ENCODE measurements around the gene REXO5.

The REXO5 gene

GRCh38 chr16:20850981-20851380 lies 44.7 kb downstream of the REXO5 start:
- no peak for DNase-seq (ENCODE audit: low read depth)
- no peak for TF ChIP-seq CTCF (IDR thresholded peaks at IDR 0.05; ENCODE audit: control insufficient read depth, insufficient read depth, low read depth, low read length, missing control alignments)
- H3K4me3 ChIP-seq (ENCODE audit: control insufficient read depth, low read depth, low read length) = no peak overlapping the region

DNA sequence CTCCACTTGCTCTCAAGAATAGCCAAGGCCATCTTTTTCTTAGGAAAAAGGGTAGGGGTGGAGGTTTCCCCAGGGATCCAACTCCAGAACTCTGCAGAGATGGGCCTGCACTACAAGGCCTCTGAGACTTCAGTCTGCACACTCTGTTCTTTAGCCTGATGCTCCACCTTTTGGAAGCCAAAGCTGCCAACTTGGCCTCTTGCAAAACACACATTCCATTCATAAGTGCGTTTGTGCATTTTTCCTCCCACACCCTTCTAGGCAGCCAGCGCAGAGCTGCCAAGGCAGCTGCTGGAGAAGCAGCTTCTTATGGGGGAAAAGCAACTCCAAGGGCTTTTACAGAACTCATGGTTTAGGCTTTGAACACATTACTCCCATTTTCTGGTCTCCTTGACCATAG lies 45.3 kb downstream of the REXO5 start:
- TF ChIP-seq CTCF (IDR thresholded peaks at IDR 0.05; ENCODE audit: control insufficient read depth, insufficient read depth, low read depth, low read length, missing control alignments) = no peak
- peak; percentile 85 for DNase-seq (ENCODE audit: low read depth)
- no peak overlapping the region for H3K4me3 ChIP-seq (ENCODE audit: control insufficient read depth, low read depth, low read length)

DNA sequence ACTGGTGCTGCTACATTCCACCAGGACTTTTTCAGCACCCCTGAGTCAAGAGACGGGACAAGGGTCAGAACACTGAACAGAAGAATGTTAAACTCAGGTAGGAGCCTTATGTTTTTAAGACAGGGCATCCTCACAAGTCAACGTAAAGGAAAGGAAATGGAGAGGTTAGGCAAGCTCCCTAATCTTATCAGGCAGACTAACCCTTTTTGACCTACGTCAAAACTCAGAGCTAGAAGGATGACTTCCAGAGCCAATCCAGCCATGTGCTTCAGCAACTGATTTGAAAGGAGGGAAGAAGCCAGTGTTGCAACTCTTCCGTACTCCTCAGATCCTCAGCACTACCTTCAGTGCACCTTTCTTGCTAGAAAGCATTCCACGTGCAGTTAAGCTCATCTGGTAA lies 46.8 kb downstream of the REXO5 start:
- DNase-seq (ENCODE audit: low read depth) = no peak
- no peak overlapping the region for H3K4me3 ChIP-seq (ENCODE audit: control insufficient read depth, low read depth, low read length)
- no peak for TF ChIP-seq CTCF (IDR thresholded peaks at IDR 0.05; ENCODE audit: control insufficient read depth, insufficient read depth, low read depth, low read length, missing control alignments)

DNA sequence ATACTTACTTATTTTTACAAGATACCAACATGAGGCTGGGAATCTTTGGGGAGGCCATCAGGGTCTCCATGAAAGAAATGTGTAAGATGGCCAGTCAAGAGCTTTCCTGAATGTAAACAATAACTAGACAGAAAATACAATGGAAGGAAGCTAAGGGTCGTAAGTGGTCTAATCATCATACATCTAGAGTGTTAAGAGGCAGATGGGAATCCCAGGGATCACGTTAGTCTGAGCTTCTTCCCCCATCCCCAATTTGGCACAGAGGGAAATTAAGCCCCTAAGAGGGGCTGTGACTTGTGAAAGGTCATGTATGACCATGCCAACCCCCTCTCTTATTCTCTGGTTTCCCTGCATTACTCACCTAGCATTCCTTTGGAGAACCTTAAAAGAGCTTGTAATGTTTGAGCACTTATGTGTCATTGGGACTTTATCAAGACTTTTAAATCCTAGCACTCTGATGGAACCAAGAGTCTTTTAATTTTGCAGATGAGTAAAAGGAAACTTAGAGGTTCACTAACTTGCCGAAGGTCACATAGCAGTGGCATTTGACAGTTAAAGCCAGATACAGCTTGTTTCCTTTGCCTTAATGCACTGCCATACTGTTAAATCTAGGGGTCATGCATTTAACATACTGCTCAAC lies 47.8 kb downstream of the REXO5 start:
- DNase-seq (ENCODE audit: low read depth) = no peak
- no peak overlapping the region for H3K4me3 ChIP-seq (ENCODE audit: control insufficient read depth, low read depth, low read length)
- TF ChIP-seq CTCF (IDR thresholded peaks at IDR 0.05; ENCODE audit: control insufficient read depth, insufficient read depth, low read depth, low read length, missing control alignments) = no peak

- TF ChIP-seq CTCF (IDR thresholded peaks at IDR 0.05; ENCODE audit: control insufficient read depth, insufficient read depth, low read depth, low read length, missing control alignments) = no peak
- DNase-seq (ENCODE audit: low read depth) = no peak
Observed at GRCh38 chr16:20854963-20855362, 48.6 kb downstream of the REXO5 start.

GRCh38 chr16:20857281-20857680 lies 51.0 kb downstream of the REXO5 start:
- no peak overlapping the region for H3K4me3 ChIP-seq (ENCODE audit: control insufficient read depth, low read depth, low read length)
- DNase-seq (ENCODE audit: low read depth) = no peak
- TF ChIP-seq CTCF (IDR thresholded peaks at IDR 0.05; ENCODE audit: control insufficient read depth, insufficient read depth, low read depth, low read length, missing control alignments) = no peak

More at GRCh38 chr16:20854963-20855362, 48.6 kb downstream of the REXO5 start:
- H3K4me3 ChIP-seq (ENCODE audit: control insufficient read depth, low read depth, low read length) = no peak overlapping the region

Measured in AG09309 (cell line).